Posterior cingulate gyrus (tissue), 11 donors: ENCODE results near the gene INTS15.
"Not testable (repeated sequence)": the region's sequence is repeated elsewhere in the genome, so short reads cannot be mapped to it uniquely, and the experiment has no call there.

Source experiments
- DNase-seq, 10 donors: peaks; one replicate each; pipeline versions ENCODE4 v3.0.0 to v3.0.0-alpha.2; 2020 to 2021; ENCODE audit warnings: mixed read lengths in 3 of 10
- intact Hi-C: fragments of 100-400 bp; cut with DNase I; formaldehyde crosslinking; loops from one replicate; pipeline ENCODE4 v1.15.1; 2023

INTS15 gene

GRCh38 chr7:6576024-6576866 is 13.6 kb upstream of the INTS15 start:
- intact Hi-C loops: no loop called here
- peak in 1 of 10 donors; percentile 58 for DNase-seq

DNA sequence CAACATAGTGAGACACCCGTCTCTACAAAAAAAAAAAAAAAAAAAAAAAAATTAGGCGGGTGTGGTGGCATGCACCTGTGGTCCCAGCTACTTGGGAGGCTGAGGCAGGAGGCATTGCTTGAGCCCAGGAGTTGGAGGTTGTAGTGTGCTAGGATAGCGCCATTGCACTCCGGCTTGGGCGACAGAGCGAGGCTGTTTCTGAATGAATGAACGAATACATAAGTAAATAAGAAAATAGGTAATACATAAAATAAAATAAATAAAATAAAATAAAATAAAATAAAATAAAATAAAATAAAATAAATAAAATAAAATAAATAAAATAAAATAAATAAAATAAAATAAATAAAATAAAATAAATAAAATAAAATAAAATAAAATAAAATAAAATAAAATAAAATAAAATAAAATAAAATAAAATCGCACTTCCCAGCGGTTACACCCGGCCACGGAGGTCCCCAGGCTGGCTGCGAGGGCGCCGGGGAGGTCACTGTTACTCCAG is 12.9 kb upstream of the INTS15 start:
- intact Hi-C loops: not testable (repeated sequence)

DNA sequence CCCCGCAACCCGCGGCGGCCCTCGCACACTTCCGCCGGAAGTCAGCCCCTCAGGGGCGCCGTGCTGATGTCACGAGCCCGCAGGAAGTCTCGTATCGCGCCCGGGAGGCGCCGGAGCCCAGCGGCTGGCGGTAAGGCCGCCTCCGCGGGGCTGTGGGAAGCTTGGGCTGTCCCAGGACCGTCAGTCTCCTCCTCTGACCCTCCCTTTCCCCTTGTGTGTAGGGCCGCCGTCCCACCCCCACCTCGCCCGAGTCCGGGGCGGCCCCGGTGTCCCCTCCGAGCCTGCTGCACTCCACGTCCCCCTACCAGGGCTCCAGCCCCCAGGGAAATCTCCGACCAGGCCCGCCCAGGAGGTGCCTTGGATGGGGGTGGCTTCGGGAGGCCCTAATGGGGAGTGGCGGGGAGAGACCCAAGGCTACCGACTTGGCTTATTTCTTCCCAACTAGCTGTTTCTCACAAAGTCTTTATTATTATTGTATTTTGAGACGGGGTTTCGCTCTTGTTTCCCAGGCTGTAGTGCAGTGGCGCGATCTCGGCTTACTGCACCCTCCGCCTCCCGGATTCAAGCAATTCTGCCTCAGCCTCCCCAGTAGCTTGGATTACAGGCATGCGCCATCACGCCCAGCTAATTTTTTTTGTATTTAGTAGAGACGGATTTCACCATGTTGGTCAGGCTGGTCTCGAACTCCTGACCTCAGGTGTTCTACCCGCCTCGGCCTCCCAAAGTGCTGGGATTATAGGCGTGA is 12.3 kb upstream of the INTS15 start, which contains the start of gene ZDHHC4:
Gene ZDHHC4, plus strand, starts transcription at position 86 of the 745 bp plus-strand sequence. CDS start 3,108 bp downstream, outside the sequence.
- DNase-seq: peak; percentile 78 to 98 (median 88)
- intact Hi-C loops: no loop called here

More for the DNA sequence above, 12.9 kb upstream of the INTS15 start:
- DNase-seq: peak in 1 of 10 donors; percentile 31

- intact Hi-C loops: no loop called here
- peak in 1 of 10 donors; percentile 71 for DNase-seq
Observed at GRCh38 chr7:6578114-6579084, 11.4 kb upstream of the INTS15 start.

- DNase-seq: peak in 1 of 10 donors; percentile 76
- intact Hi-C loops: no loop called here
Observed at GRCh38 chr7:6579446-6579845, 10.4 kb upstream of the INTS15 start.

DNA sequence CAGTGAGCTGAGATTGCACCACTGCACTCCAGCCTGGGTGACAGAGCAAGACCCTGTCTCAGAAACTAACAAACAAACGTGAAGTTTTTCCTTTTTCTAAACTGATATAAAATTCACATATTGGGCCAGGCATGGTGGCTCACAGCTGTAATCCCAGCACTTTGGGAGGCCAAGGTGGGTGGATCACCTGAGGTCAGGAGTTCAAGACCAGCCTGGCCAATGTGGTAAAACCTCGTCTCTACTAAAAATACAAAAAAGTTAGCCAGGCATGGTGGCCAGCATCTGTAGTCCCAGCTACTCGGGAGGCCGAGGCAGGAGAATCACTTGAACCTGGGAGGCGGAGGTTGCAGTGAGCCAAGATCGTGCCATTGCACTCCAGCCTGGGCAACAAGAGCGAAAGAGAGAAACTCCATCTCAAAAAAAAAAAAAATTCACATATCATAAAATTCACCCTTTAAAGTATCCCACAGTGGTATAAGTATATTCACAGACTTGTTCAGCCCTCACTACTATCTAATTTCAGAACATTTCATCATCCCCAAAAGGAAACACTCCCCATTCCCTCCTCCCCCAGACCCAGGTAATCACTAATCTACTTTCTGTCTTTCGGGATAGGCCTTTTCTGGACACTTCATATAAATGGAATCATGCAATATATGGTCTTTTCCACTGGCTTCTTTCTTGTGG is 3.9 kb upstream of the INTS15 start:
- DNase-seq, intact Hi-C loops: not testable (repeated sequence)

DNA sequence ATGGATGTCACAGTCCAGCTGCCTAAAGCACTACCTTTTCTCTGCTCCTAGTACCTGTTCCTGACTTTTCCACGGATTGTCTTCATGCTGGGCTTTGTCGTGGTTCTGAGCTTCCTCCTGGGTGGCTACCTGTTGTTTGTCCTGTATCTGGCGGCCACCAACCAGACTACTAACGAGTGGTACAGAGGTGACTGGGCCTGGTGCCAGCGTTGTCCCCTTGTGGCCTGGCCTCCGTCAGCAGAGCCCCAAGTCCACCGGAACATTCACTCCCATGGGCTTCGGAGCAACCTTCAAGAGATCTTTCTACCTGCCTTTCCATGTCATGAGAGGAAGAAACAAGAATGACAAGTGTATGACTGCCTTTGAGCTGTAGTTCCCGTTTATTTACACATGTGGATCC is 1.3 kb upstream of the INTS15 start:
- DNase-seq: peak in 1 of 10 donors; percentile 55
- intact Hi-C loops: no loop called here

- intact Hi-C loops: no loop called here
- DNase-seq: peak in 2 of 10 donors; percentile 20 to 62
Observed at GRCh38 chr7:6589151-6589828, 531 bp upstream of the INTS15 start.

DNA sequence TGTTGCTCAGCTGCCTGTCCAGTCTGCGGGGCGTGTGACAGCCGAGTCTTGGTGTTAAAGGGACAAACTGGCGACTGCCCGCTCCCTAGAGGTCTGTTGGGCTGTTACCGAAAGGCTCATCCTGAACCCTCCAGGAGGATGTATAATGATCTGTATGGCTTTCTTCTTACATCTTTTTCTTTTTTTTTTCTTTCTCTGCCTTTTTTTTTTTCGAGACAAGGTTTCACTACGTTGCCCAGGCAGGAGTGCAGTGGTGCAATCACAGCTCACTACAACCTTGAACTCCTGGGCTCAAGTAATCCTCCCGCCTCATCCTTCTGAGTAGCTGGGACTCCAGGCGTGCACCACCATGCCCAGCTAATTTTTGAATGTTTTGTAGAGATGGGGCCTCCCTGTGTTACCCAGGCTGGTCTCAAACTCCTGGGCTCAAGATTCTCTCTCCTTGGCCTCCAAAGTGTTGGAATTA is 857 bp downstream of the INTS15 start:
- intact Hi-C loops: loop anchor here (10.0 kb wide), 1 partner anchor 736 kb away; no protein-coding TSS in a partner anchor
- peak in 1 of 10 donors; percentile 28 for DNase-seq

- intact Hi-C loops: no loop called here
Observed at GRCh38 chr7:6600093-6600492, 10.3 kb downstream of the INTS15 start.

GRCh38 chr7:6604458-6604857 is 14.6 kb downstream of the INTS15 start:
- intact Hi-C loops: no loop called here
- DNase-seq: peak in 1 of 10 donors; percentile 86

More at GRCh38 chr7:6600093-6600492, 10.3 kb downstream of the INTS15 start:
- DNase-seq: no peak

GRCh38 chr7:6606866-6607583 is 17.2 kb downstream of the INTS15 start:
- intact Hi-C loops: no loop called here
- DNase-seq: no peak

DNA sequence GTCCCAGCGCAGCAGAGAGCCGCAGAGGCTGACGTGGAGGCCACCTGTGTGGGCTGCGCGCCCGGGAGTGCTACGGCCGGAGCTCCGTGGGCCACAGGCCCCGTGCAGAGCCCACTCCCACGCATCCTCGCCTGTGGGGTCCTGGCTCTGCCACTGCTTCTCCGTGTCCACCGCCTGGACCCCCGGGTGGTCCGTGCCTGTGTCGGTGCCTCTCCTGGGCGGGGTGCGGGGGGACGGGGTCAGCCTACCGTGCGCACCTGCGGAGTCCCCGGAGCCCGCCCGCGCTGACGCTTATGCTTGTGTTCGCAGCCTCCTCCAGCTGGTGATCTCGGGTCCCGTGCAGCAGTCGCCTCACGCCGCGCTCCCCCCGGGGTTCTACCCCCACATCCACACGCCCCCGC is 17.8 kb downstream of the INTS15 start:
- DNase-seq: no peak
- intact Hi-C loops: no loop called here

DNA sequence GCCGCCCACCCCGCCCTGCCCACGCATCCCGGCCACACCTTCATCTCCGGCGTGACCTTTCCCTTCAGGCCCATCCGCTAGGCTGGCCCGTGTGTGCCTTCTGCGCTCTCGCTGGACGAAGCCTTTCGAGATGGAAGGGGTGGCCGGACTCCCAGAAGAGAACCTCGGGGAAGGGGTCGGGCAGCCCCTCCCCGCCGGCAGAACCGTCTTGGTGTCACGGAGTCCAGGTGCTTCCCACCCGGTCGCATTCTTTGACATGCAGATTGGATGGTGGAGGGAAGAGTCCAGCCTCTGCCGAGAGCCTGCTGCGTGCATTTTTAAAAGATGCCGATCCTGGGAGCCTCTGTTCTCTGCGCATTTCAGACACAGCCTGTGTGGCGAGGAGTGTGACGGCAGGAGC is 18.3 kb downstream of the INTS15 start:
- intact Hi-C loops: no loop called here

GRCh38 chr7:6608794-6609193 is 19.0 kb downstream of the INTS15 start:
- DNase-seq: no peak
- intact Hi-C loops: no loop called here

More for the DNA sequence above, 18.3 kb downstream of the INTS15 start:
- DNase-seq: no peak

- no peak for DNase-seq
- intact Hi-C loops: no loop called here
Observed at GRCh38 chr7:6612819-6613218, 23.0 kb downstream of the INTS15 start.

DNA sequence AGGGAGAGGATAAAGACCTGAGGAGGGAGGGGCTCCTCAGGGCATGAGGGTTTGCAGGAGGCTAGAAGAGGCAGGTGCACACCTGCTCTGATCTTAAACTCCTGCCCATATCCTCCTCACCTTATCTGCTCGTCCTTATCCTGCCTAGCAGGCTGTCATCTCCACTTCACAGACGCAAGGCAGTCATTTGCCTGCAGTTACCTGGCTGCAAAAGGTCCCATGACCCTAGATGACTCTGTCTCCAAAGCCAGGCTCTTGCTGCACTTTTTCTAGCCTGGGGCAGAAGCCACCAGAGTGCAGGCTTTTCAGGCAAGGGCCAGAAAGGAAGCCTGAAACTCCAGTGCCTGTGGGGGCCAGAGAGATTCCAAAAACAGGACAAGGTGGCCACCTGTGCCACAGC is 23.9 kb downstream of the INTS15 start:
- no peak for DNase-seq
- intact Hi-C loops: no loop called here
